ENCODE results near the gene USHBP1.

DNA sequence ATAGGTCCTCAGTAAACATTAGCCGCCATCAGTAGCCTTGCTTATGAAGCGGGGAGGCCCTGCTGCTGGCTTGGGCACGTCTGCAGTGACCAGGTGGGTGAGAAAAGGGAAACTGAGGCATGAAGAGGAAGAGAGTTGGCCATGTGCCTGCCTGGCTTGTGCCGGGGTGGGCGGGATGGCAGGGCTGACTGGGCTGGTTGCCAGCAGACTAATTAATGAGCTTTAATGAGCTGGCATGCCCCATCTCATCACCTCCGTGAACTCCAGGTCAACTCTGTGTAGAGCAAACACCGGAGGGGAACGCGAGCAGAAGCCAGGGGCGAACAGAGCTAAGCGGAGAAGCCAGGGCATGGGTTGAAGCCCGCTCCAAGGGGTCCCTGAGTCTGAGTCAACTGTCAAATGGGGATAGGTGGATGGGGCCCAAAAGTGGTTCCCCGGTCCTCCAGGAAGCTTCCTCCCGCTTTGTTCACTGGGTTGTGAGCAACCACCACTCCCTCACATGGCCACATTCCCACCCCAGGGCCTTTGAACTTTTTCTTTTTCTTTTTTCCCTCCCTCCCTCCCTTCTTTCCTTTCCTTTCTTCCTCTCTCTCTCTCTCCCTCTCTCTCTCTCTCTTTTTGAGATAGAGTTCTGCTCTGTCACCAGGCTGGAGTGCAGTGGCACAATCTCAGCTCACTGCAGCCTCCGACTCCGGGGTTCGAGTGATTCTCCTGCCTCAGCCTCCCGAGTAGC lies 27.6 kb downstream of the USHBP1 start:
- TF ChIP-seq, protein P1, sequence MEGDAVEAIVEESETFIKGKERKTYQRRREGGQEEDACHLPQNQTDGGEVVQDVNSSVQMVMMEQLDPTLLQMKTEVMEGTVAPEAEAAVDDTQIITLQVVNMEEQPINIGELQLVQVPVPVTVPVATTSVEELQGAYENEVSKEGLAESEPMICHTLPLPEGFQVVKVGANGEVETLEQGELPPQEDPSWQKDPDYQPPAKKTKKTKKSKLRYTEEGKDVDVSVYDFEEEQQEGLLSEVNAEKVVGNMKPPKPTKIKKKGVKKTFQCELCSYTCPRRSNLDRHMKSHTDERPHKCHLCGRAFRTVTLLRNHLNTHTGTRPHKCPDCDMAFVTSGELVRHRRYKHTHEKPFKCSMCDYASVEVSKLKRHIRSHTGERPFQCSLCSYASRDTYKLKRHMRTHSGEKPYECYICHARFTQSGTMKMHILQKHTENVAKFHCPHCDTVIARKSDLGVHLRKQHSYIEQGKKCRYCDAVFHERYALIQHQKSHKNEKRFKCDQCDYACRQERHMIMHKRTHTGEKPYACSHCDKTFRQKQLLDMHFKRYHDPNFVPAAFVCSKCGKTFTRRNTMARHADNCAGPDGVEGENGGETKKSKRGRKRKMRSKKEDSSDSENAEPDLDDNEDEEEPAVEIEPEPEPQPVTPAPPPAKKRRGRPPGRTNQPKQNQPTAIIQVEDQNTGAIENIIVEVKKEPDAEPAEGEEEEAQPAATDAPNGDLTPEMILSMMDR (IDR thresholded peaks at IDR 0.05): no peak
- TF ChIP-seq POLR2A (IDR thresholded peaks at IDR 0.05): no peak

Measured in right lobe of liver (tissue), 4 donors.